ENCODE results near the gene APCDD1L. TPM values are rescaled to one million over a fixed set of nuclear protein-coding genes. Genes with fewer than 3 reads are reported as not detected.

Gene APCDD1L
- total RNA-seq, 1 donor from 2014 or later, result 5.1 TPM

GRCh38 chr20:58440021-58440767 lies 75.0 kb downstream of the APCDD1L start:
- no peak for DNase-seq (ENCODE audit: low read depth)
- no peak for TF ChIP-seq CTCF (IDR thresholded peaks at IDR 0.05; ENCODE audit: insufficient read depth, low read length, poor library complexity, severe bottlenecking)
- Histone ChIP-seq H3K4me3 (ENCODE audit: low read depth, low read length) (no peak overlapping the region), H3K36me3 (ENCODE audit: control insufficient read depth, insufficient read depth, low read length) (no peaks in the 10 kb centered on the region), H3K27me3 (ENCODE audit: control insufficient read depth, insufficient read depth, low read length) (no peaks in the 10 kb centered on the region)

- no peak for TF ChIP-seq CTCF (IDR thresholded peaks at IDR 0.05; ENCODE audit: insufficient read depth, low read length, poor library complexity, severe bottlenecking)
- no peaks in the 10 kb centered on the region for H3K36me3 ChIP-seq (ENCODE audit: control insufficient read depth, insufficient read depth, low read length)
Observed at GRCh38 chr20:58438970-58439808, 76.0 kb downstream of the APCDD1L start.

GRCh38 chr20:58436868-58437645 lies 78.1 kb downstream of the APCDD1L start:
- H3K36me3 ChIP-seq (ENCODE audit: control insufficient read depth, insufficient read depth, low read length), result no peaks in the 10 kb centered on the region
- no peak for TF ChIP-seq CTCF (IDR thresholded peaks at IDR 0.05; ENCODE audit: insufficient read depth, low read length, poor library complexity, severe bottlenecking)
- H3K27me3 ChIP-seq (ENCODE audit: control insufficient read depth, insufficient read depth, low read length), result no peaks in the 10 kb centered on the region
- no peak overlapping the region for H3K4me3 ChIP-seq (ENCODE audit: low read depth, low read length)
- DNase-seq (ENCODE audit: low read depth), result peak; percentile 61

More at GRCh38 chr20:58438970-58439808, 76.0 kb downstream of the APCDD1L start:
- Histone ChIP-seq H3K4me3 (ENCODE audit: low read depth, low read length) (no peak overlapping the region), H3K27me3 (ENCODE audit: control insufficient read depth, insufficient read depth, low read length) (no peaks in the 10 kb centered on the region)
- no peak for DNase-seq (ENCODE audit: low read depth)

GRCh38 chr20:58435237-58435636 lies 80.0 kb downstream of the APCDD1L start:
- no peak for DNase-seq (ENCODE audit: low read depth)
- H3K36me3 ChIP-seq (ENCODE audit: control insufficient read depth, insufficient read depth, low read length), result no peaks in the 10 kb centered on the region
- H3K4me3 ChIP-seq (ENCODE audit: low read depth, low read length), result no peak overlapping the region
- no peak for TF ChIP-seq CTCF (IDR thresholded peaks at IDR 0.05; ENCODE audit: insufficient read depth, low read length, poor library complexity, severe bottlenecking)
- no peaks in the 10 kb centered on the region for H3K27me3 ChIP-seq (ENCODE audit: control insufficient read depth, insufficient read depth, low read length)

- Histone ChIP-seq H3K36me3 (ENCODE audit: control insufficient read depth, insufficient read depth, low read length) (no peaks in the 10 kb centered on the region), H3K4me3 (ENCODE audit: low read depth, low read length) (no peak overlapping the region), H3K27me3 (ENCODE audit: control insufficient read depth, insufficient read depth, low read length) (no peaks in the 10 kb centered on the region)
- no peak for TF ChIP-seq CTCF (IDR thresholded peaks at IDR 0.05; ENCODE audit: insufficient read depth, low read length, poor library complexity, severe bottlenecking)
- DNase-seq (ENCODE audit: low read depth), result no peak
Observed at GRCh38 chr20:58434326-58434725, 80.9 kb downstream of the APCDD1L start.

Measured in kidney epithelial cell (primary cell).